Urothelium cell line (cell line): Measurements from ENCODE around the gene LMO3.
"Not testable (repeated sequence)": the region's sequence is repeated elsewhere in the genome, so short reads cannot be mapped to it uniquely, and the experiment has no call there.

Experiments used
- DNase-seq: peaks from one replicate; pipeline ENCODE4 v3.0.0; 2011; ENCODE audit warnings: low spot score, mixed read lengths
- FAIRE-seq: peaks from 2 replicates; lab custom pipeline; 2011; peaks lifted over from hg19 to GRCh38; lab: Jason Lieb, UNC

LMO3 gene

GRCh38 chr12:16553457-16553856 is 52.5 kb downstream of the LMO3 start:
- DNase-seq (no peak), FAIRE-seq (no peak)

GRCh38 chr12:16552301-16552700 is 53.7 kb downstream of the LMO3 start:
- DNase-seq (no peak), FAIRE-seq (no peak)

GRCh38 chr12:16545836-16546235 is 60.1 kb downstream of the LMO3 start:
- FAIRE-seq, result no peak

GRCh38 chr12:16542586-16542985 is 63.4 kb downstream of the LMO3 start:
- no peak for FAIRE-seq

More at GRCh38 chr12:16545836-16546235, 60.1 kb downstream of the LMO3 start:
- DNase-seq, result no peak

GRCh38 chr12:16537652-16538051 is 68.3 kb downstream of the LMO3 start:
- DNase-seq, FAIRE-seq: not testable (repeated sequence)

More at GRCh38 chr12:16542586-16542985, 63.4 kb downstream of the LMO3 start:
- DNase-seq, result no peak

GRCh38 chr12:16531621-16532020 is 74.3 kb downstream of the LMO3 start:
- FAIRE-seq, result no peak
- DNase-seq, result peak; percentile 6

GRCh38 chr12:16530268-16530850 is 75.6 kb downstream of the LMO3 start:
- DNase-seq (no peak), FAIRE-seq (no peak)

- FAIRE-seq (no peak), DNase-seq (peak; percentile 8)
Measured at GRCh38 chr12:16526693-16527092, 79.3 kb downstream of the LMO3 start.

GRCh38 chr12:16524378-16524777 is 81.6 kb downstream of the LMO3 start:
- FAIRE-seq (no peak), DNase-seq (no peak)

GRCh38 chr12:16523951-16524331 is 82.0 kb downstream of the LMO3 start:
- DNase-seq (no peak), FAIRE-seq (no peak)

- FAIRE-seq, result no peak
- DNase-seq, result no peak
Measured at GRCh38 chr12:16523284-16523950, 82.5 kb downstream of the LMO3 start.

GRCh38 chr12:16520328-16520727 is 85.6 kb downstream of the LMO3 start:
- DNase-seq, result peak; percentile 5
- no peak for FAIRE-seq

- no peak for DNase-seq
- FAIRE-seq, result no peak
Measured at GRCh38 chr12:16515666-16516065, 90.3 kb downstream of the LMO3 start.

- DNase-seq (no peak), FAIRE-seq (no peak)
Measured at GRCh38 chr12:16513231-16513630, 92.7 kb downstream of the LMO3 start.

- FAIRE-seq (no peak), DNase-seq (no peak)
Measured at GRCh38 chr12:16509411-16509810, 96.6 kb downstream of the LMO3 start.

- FAIRE-seq (no peak), DNase-seq (no peak)
Measured at GRCh38 chr12:16506394-16506793, 99.6 kb downstream of the LMO3 start.

- no peak for FAIRE-seq
- no peak for DNase-seq
Measured at GRCh38 chr12:16504200-16504599, 101.8 kb downstream of the LMO3 start.

GRCh38 chr12:16499611-16500010 is 106.4 kb downstream of the LMO3 start:
- no peak for FAIRE-seq
- DNase-seq, result no peak
